ENCODE results near the gene PRIMA1. TPM values are rescaled to one million over a fixed set of nuclear protein-coding genes. Genes with fewer than 3 reads are reported as not detected.

The PRIMA1 gene
- total RNA-seq, 1 experiment from 2014 or later = 0.26 TPM

GRCh38 chr14:93825235-93825553 is 36.9 kb upstream of the PRIMA1 start:
- BruUV-seq (replicated peaks) = no TSS peak
- H3K4me3 ChIP-seq (ENCODE audit: low read depth in 2 of 2, low read length in 2 of 2) = no peak overlapping the region
- ChIA-PET POLR2A (no interaction called here), CTCF (no interaction called here)
- TF ChIP-seq, protein P1, sequence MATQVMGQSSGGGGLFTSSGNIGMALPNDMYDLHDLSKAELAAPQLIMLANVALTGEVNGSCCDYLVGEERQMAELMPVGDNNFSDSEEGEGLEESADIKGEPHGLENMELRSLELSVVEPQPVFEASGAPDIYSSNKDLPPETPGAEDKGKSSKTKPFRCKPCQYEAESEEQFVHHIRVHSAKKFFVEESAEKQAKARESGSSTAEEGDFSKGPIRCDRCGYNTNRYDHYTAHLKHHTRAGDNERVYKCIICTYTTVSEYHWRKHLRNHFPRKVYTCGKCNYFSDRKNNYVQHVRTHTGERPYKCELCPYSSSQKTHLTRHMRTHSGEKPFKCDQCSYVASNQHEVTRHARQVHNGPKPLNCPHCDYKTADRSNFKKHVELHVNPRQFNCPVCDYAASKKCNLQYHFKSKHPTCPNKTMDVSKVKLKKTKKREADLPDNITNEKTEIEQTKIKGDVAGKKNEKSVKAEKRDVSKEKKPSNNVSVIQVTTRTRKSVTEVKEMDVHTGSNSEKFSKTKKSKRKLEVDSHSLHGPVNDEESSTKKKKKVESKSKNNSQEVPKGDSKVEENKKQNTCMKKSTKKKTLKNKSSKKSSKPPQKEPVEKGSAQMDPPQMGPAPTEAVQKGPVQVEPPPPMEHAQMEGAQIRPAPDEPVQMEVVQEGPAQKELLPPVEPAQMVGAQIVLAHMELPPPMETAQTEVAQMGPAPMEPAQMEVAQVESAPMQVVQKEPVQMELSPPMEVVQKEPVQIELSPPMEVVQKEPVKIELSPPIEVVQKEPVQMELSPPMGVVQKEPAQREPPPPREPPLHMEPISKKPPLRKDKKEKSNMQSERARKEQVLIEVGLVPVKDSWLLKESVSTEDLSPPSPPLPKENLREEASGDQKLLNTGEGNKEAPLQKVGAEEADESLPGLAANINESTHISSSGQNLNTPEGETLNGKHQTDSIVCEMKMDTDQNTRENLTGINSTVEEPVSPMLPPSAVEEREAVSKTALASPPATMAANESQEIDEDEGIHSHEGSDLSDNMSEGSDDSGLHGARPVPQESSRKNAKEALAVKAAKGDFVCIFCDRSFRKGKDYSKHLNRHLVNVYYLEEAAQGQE (IDR thresholded peaks at IDR 0.05; ENCODE audit: insufficient read depth in 1 of 2, low read depth in 2 of 2, low read length in 1 of 2) = no peak
- TF ChIP-seq TCF7L2 (IDR thresholded peaks at IDR 0.05; ENCODE audit: low read depth, low read length) (no peak), CTCF (IDR thresholded peaks at IDR 0.05) (no peak), POLR2AphosphoS5 (IDR thresholded peaks at IDR 0.05; ENCODE audit: low read depth, low read length) (no peak), SIN3A (IDR thresholded peaks at IDR 0.05; ENCODE audit: borderline replicate concordance, insufficient read depth, low read depth, low read length) (no peak)
- in situ Hi-C loops (cut with HindIII; ENCODE audit: low pct_unique_long_range_greater_than_20kb, low sequenced_read_pairs) = no loop called here
- intact Hi-C loops (cut with micrococcal nuclease; ENCODE audit: unreplicated experiment) = no loop called here
- H3K27me3 ChIP-seq (ENCODE audit: control insufficient read depth, insufficient read depth, low read length) = no peaks in the 10 kb centered on the region
- ATAC-seq (no peak), DNase-seq (ENCODE audit: low read depth, low spot score) (no peak)
- H3K4me1 ChIP-seq (ENCODE audit: control insufficient read depth, insufficient read depth, low read length) = no peaks in the 10 kb centered on the region
- no peak overlapping the region for H3K27ac ChIP-seq (ENCODE audit: low read length)
- no peaks in the 10 kb centered on the region for H3K9me3 ChIP-seq (ENCODE audit: control insufficient read depth, insufficient read depth, low read depth, low read length)
- no peaks in the 10 kb centered on the region for H3K36me3 ChIP-seq (ENCODE audit: control insufficient read depth, insufficient read depth, low read length)

- no peaks in the 10 kb centered on the region for H3K4me1 ChIP-seq (ENCODE audit: control insufficient read depth, insufficient read depth, low read length)
- H3K4me3 ChIP-seq (ENCODE audit: low read depth in 2 of 2, low read length in 2 of 2) = no peak overlapping the region
- no peaks in the 10 kb centered on the region for H3K9me3 ChIP-seq (ENCODE audit: control insufficient read depth, insufficient read depth, low read depth, low read length)
- no peaks in the 10 kb centered on the region for H3K36me3 ChIP-seq (ENCODE audit: control insufficient read depth, insufficient read depth, low read length)
- no peak for TF ChIP-seq TCF7L2 (IDR thresholded peaks at IDR 0.05; ENCODE audit: low read depth, low read length)
- TF ChIP-seq, protein P1 (IDR thresholded peaks at IDR 0.05; ENCODE audit: insufficient read depth in 1 of 2, low read depth in 2 of 2, low read length in 1 of 2) = no peak
- no peak for TF ChIP-seq POLR2AphosphoS5 (IDR thresholded peaks at IDR 0.05; ENCODE audit: low read depth, low read length)
- no peak; the same call in 1 of the 2 replicates for TF ChIP-seq CTCF (IDR thresholded peaks at IDR 0.05)
- no peak for TF ChIP-seq SIN3A (IDR thresholded peaks at IDR 0.05; ENCODE audit: borderline replicate concordance, insufficient read depth, low read depth, low read length)
- DNase-seq (ENCODE audit: low read depth, low spot score) (no peak), ATAC-seq (no peak)
- no peaks in the 10 kb centered on the region for H3K27me3 ChIP-seq (ENCODE audit: control insufficient read depth, insufficient read depth, low read length)
- in situ Hi-C loops (cut with HindIII; ENCODE audit: low pct_unique_long_range_greater_than_20kb, low sequenced_read_pairs) = no loop called here
- no TSS peak for BruUV-seq (replicated peaks)
- no peak overlapping the region for H3K27ac ChIP-seq (ENCODE audit: low read length)
- intact Hi-C loops (cut with micrococcal nuclease; ENCODE audit: unreplicated experiment) = no loop called here
- ChIA-PET CTCF (interaction anchor here (0.5 kb wide), 1 partner anchor 427 kb away, joined by 5 read pairs; no protein-coding TSS in a partner anchor), POLR2A (no interaction called here)
Observed at GRCh38 chr14:93824518-93825234, 36.4 kb upstream of the PRIMA1 start.

Measured in Panc1 (cell line).